AML-193 (cell line): ENCODE measurements around the gene CPNE8.
"Not testable (repeated sequence)": the region's sequence is repeated elsewhere in the genome, so short reads cannot be mapped to it uniquely, and the experiment has no call there.

Experiments
- DNase-seq, 2 experiments: peaks; one replicate each; lab custom pipeline; 2025; lab: John Stamatoyannopoulos, UW

The CPNE8 gene

GRCh38 chr12:38825006-38825405, 80.4 kb downstream of the CPNE8 start:
- no peak for DNase-seq

DNA sequence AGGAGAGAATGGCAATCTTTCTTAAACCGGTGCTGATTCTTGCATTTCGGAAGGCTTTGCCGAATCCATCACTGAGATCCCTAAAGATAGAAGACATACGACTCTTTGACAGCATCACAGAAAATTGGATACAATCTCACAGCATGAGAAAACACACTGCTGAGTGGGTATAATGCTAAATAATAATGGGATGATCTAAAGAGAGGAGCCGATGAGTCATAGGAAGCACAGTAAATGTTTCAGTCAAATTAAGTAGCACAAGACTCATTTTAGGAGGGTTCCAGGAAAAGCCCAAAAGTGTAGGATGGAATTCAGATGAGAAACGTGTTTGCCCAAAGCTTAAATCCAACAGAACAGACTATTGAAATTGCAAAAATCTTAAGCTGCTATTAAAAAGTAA, 81.7 kb downstream of the CPNE8 start:
- DNase-seq, result no peak

GRCh38 chr12:38823314-38823713, 82.1 kb downstream of the CPNE8 start:
- DNase-seq, result no peak

DNA sequence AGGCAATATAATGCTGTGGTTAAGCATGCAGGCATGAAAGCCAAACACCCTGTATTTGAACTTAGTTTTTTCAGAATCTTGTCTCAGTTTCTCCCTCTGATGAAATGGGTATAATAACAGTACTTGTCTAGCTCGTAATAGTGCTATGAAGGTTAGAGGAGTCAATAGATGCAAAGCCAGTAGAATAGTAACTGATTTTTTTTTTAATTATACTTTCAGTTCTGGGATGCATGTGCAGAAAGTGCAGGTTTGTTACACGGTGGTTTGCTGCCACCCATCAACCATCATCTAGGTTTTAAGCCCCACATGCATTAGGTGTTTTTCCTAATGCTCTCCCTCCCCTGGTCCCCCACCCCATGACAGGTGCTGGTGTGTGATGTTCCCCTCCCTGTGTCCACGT, 87.4 kb downstream of the CPNE8 start:
- DNase-seq, result no peak

GRCh38 chr12:38813923-38814322, 91.5 kb downstream of the CPNE8 start:
- no peak for DNase-seq

- DNase-seq, result no peak
Measured at GRCh38 chr12:38811814-38812356, 93.5 kb downstream of the CPNE8 start.

GRCh38 chr12:38809832-38810231, 95.6 kb downstream of the CPNE8 start:
- no peak for DNase-seq

- no peak for DNase-seq
Measured at GRCh38 chr12:38788106-38788505, 117.3 kb downstream of the CPNE8 start.

- DNase-seq, result no peak
Measured at GRCh38 chr12:38785381-38785780, 120.0 kb downstream of the CPNE8 start.

GRCh38 chr12:38783304-38783703, 122.1 kb downstream of the CPNE8 start:
- DNase-seq, result no peak

DNA sequence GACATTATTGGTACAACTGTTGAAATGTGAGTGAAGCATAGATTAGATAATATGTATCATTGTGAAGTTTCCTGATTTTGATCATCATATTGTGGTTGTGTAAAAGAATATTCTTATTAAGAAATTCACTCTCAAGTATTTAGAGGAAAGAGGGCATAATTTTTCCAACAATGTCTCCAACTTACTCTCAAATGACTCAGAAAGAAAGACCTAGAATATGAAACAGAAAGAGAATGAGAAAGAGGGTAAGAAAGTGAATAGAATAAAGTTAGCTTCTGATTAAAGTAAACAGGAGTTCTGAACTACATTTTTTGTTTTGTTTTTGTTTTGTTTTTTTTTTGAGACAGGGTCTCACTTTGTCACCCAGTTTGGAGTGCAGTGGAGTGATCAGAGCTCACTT, 123.0 kb downstream of the CPNE8 start:
- no peak for DNase-seq

DNA sequence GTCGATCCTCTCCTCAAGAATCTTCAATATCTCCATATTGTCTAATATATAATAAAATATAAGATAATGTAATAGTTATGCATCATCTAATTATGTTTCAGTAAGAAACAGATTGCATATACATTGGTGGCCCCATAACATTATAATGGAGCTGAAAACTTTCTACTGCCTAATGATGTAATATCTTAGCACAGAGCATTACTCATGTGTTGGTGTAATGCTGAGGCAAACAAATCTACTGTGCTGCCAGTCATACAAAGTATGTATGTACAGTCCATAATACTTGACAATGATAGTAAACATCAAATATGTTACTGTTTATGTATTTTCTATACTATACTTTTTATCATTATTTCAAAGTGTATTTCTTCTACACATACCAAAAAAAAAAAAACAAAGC, 128.7 kb downstream of the CPNE8 start:
- no peak for DNase-seq

- no peak for DNase-seq
Measured at GRCh38 chr12:38775457-38775856, 129.9 kb downstream of the CPNE8 start.

DNA sequence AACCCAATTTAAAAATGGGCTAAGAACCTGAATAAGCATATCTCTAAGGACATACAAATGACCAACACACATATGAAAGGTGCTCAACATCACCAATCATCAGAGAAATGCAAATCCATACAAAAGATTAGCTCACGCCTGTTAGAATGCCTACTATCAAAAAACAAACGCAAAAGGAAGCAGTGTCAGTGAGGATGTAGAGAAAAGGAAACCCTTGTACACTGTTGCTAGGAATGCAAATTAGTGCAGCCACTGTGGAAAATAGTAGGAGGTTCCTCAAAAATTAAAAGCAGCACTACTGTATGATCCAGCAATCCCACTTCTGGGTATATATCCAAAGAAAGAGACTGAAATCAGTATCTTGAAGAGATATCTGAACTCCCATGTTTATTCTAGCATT, 133.0 kb downstream of the CPNE8 start:
- DNase-seq, result no peak

DNA sequence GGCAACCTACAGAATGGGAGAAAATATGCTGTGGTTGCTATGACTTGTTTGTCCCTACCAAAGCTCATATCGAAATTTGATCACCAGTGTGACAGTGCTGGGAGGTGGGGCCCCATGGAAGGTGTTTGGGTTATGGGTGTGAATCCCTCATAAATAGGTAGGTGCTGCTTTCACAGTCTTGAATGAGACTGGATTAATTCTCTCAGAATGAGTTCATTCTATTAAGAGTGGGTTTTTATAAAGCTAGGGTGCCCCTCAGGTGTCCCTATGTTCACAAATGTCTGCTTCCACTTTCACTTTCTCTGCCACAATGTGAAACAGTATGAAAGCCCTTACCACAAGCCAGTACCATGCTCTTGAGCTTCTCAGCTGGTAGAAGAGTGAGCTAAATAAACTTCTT, 133.5 kb downstream of the CPNE8 start:
- DNase-seq, result no peak

DNA sequence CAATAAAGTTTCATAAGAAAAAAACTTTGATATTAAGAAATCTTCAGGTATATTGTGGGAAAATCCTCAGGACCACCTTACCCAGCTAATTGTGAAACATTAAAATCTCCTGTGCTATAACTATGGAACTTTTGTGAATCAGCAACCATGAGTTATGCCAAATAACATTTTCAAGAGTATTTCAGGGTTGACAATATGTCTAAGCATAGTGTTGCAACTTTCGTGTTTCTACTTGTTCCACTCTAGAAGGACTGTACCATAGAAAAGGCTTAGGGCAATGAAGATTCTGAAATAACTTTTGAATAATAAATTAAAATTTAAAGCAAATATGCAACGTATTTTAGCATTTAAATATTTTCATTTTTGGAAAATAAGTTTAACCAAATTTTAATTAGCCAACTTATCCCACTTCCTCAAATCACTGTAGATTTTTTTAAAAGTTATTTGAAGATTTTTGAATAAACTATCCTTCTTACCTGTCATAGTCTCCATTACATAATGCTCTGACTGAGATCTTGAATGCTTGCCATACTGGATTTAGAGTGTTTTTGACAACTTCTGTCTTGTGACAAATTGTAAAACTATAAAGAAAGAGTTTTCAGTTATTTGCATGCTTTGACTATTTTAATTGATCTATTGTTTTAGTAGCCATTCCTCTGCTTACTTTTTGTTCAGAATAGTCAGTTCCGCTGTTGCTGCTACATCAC, 143.6 kb downstream of the CPNE8 start:
- DNase-seq, result no peak

GRCh38 chr12:38761111-38761510, 144.3 kb downstream of the CPNE8 start:
- no peak for DNase-seq

DNA sequence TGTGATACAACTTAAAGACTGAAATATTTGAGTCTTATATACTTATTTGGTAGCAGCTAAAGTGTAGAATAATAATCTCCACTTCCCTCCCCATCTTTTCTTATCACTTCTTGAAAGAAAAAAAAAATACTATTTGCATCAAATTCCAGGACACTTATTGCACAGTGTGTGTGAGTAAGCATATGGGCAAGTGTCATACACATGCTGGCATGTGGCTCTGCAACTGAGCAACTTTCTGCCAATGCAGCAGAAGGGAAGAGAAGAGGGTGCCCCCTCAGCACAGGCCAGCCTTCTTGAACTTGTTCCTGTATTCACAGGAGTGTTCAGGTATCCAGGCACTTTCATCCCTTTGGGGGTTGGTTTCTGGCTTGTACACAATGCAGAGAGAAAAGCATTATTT, 145.8 kb downstream of the CPNE8 start:
- DNase-seq, result no peak

- DNase-seq, result no peak
Measured at GRCh38 chr12:38746744-38747143, 158.6 kb downstream of the CPNE8 start.

GRCh38 chr12:38745601-38746000, 159.8 kb downstream of the CPNE8 start:
- DNase-seq, result no peak

DNA sequence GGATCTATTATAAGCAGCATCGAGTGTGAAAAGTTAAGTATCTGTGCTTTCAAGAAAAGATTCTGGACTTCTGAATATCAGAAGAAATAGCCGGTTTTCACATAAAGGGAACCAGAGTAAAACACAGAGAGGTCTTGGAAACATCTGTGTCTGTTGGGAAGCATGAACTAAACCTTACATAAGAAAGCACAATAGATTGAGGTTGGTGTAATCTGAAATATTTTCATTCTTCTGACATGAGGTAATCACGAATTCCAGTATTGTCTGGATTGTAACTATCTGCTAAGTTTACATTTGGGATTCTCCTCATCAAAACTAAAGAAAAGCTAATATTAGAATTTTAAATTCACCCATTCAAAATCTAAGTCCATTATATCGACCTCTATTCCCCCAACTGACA, 161.3 kb downstream of the CPNE8 start:
- no peak for DNase-seq

- DNase-seq, result not testable (repeated sequence)
Measured at GRCh38 chr12:38742496-38742895, 162.9 kb downstream of the CPNE8 start.

DNA sequence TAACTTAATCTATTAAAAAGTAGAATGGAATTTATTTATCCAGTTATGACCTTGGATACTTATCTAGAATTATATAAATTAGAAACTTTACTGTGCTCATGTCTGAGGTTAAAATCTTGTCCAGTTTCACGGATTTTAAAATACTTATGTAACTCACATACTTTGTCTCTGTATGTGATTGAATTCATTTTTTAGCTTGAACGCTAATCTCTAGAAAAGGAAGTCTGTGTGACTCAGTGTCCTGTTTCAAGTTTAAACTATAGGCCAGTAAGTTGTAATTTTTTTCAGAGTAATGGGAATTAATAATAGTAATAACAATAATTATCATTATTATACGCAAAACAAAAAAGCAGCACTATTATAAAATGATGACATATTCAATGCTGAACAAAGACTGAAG, 168.6 kb downstream of the CPNE8 start:
- DNase-seq, result no peak

GRCh38 chr12:38732761-38733160, 172.6 kb downstream of the CPNE8 start:
- no peak for DNase-seq
